HL-60 (cell line): Measurements from ENCODE around the gene C1QTNF3.

ENCODE experiments used
- DNase-seq, 2 experiments: peaks; one replicate each; pipeline ENCODE4 v3.0.0-alpha.2; 2010 to 2020; ENCODE audit warnings: low read depth in 1 of 2, low spot score in 1 of 2
- H3K27ac ChIP-seq: fragments of 250-450 bp; sonication (Bioruptor Pico); replicated peaks from 2 replicates; pipeline ENCODE4 v1.5.1; 2020; ENCODE audit warnings: mild to moderate bottlenecking, moderate library complexity
- H3K27me3 ChIP-seq: fragments of 250-450 bp; sonication (Bioruptor Pico); 2 replicates; pipeline ENCODE4 v1.5.1; 2021; ENCODE audit warnings: mild to moderate bottlenecking, moderate library complexity; ENCODE audit not compliant: insufficient read depth, poor library complexity, severe bottlenecking
- H3K4me3 ChIP-seq: replicated peaks from 2 replicates; pipeline ENCODE4 v1.5.1; 2011; ENCODE audit warnings: mild to moderate bottlenecking, control low read depth, low read length; ENCODE audit not compliant: insufficient read depth
- CTCF ChIP-seq: IDR thresholded peaks from one replicate; pipeline ENCODE4 v1.5.1; 2011; ENCODE audit warnings: low read length, control low read depth, inconsistent platforms; ENCODE audit not compliant: insufficient read depth
- GABPA ChIP-seq: IDR thresholded peaks from 2 replicates; pipeline ENCODE4 v1.6.1; 2012; ENCODE audit warnings: low read depth
- POLR2AphosphoS5 ChIP-seq: IDR thresholded peaks from 2 replicates; pipeline ENCODE4 v1.6.1; 2012; ENCODE audit warnings: low read depth
- REST ChIP-seq: IDR thresholded peaks from 2 replicates; pipeline ENCODE4 v1.6.1; 2012; ENCODE audit warnings: low read depth; ENCODE audit not compliant: insufficient replicate concordance
- SPI1 ChIP-seq: IDR thresholded peaks from 2 replicates; pipeline ENCODE4 v1.6.1; 2012; ENCODE audit warnings: low read depth, mild to moderate bottlenecking, borderline replicate concordance

Gene C1QTNF3

GRCh38 chr5:34021334-34021733 is 21.7 kb downstream of the C1QTNF3 start:
- Histone ChIP-seq H3K27ac (peak overlapping the region; percentile 35), H3K4me3 (no peak overlapping the region), H3K27me3 (no peaks in the 10 kb centered on the region)
- DNase-seq: no peak
- TF ChIP-seq CTCF: no peak
- peak; percentile 71; the same call in 1 of the 2 replicates for TF ChIP-seq SPI1

GRCh38 chr5:34020726-34021125 is 22.3 kb downstream of the C1QTNF3 start:
- no peak for TF ChIP-seq POLR2AphosphoS5
- TF ChIP-seq SPI1: no peak
- TF ChIP-seq REST: no peak
- no peak for TF ChIP-seq CTCF
- no peak for TF ChIP-seq GABPA

GRCh38 chr5:34017254-34017653 is 25.8 kb downstream of the C1QTNF3 start:
- H3K27ac ChIP-seq: no peak overlapping the region
- no peak for TF ChIP-seq CTCF
- TF ChIP-seq REST: no peak
- H3K27me3 ChIP-seq: no peaks in the 10 kb centered on the region
- H3K4me3 ChIP-seq: no peak overlapping the region
- DNase-seq: no peak

More at GRCh38 chr5:34020726-34021125, 22.3 kb downstream of the C1QTNF3 start:
- Histone ChIP-seq H3K27ac (peak overlapping the region; percentile 6; the same call in 1 of the 2 replicates), H3K4me3 (no peak overlapping the region), H3K27me3 (no peaks in the 10 kb centered on the region)
- no peak for DNase-seq

- DNase-seq: no peak
- H3K4me3 ChIP-seq: no peak overlapping the region
- no peak overlapping the region for H3K27ac ChIP-seq
- no peaks in the 10 kb centered on the region for H3K27me3 ChIP-seq
- TF ChIP-seq SPI1: no peak
- no peak for TF ChIP-seq GABPA
- no peak for TF ChIP-seq REST
- TF ChIP-seq CTCF: no peak
- no peak for TF ChIP-seq POLR2AphosphoS5
These were observed 26.3 kb downstream of the C1QTNF3 start for GRCh38 chr5:34016750-34017149.
